HepG2 (cell line): Measurements from ENCODE around the gene MYBPC3. TPM values are rescaled to one million over a fixed set of nuclear protein-coding genes. Genes with fewer than 3 reads are reported as not detected.
"Not testable (repeated sequence)": the region's sequence is repeated elsewhere in the genome, so short reads cannot be mapped to it uniquely, and the experiment has no call there.

Experiments used
- ATAC-seq: fragments of 200-7000 bp; cut with Tn5 transposase; 3 replicates; pipeline ENCODE4 v1.9.1; 2020; ENCODE audit warnings: mild to moderate bottlenecking, moderate library complexity
- BruUV-seq: library from RNA; stranded (reverse); fragments of 400-500 nt; replicated peaks from 2 replicates; lab custom pipeline; 2021; lab: Mats Ljungman, UMichigan
- CTCF ChIA-PET: fragments of 300-600 bp; formaldehyde crosslinking; extraction: SDS; loops from one replicate; lab custom pipeline; 2021; ENCODE audit warnings: low total read pairs, inconsistent platforms, low intra/inter-chr PET ratio; lab: Yijun Ruan, JAX
- POLR2A ChIA-PET: fragments of 350-600 bp; sonication (Branson Sonifier 250); formaldehyde crosslinking; loops from one replicate; lab custom pipeline; 2020; ENCODE audit warnings: antibody characterized with exemption, inconsistent platforms; lab: Yijun Ruan, JAX
- DNase-seq: peaks from one replicate; pipeline ENCODE4 v3.0.0-alpha.2; 2015; ENCODE audit warnings: low spot score
- FAIRE-seq: peaks from 3 replicates; lab custom pipeline; 2011; peaks lifted over from hg19 to GRCh38; lab: Jason Lieb, UNC
- H2AFZ ChIP-seq: one replicate; pipeline ENCODE4 v1.6.1; 2011; ENCODE audit warnings: low read length, inconsistent platforms
- H3K27ac ChIP-seq: fragments of 300-600 bp; 3 replicates; pipeline ENCODE4 v1.8.0; 2011; ENCODE audit warnings: mixed run types, mild to moderate bottlenecking, mixed read lengths, low read length, inconsistent platforms; ENCODE audit not compliant: insufficient read depth; ENCODE audit errors: extremely low read length
- H3K27me3 ChIP-seq, 2 experiments: fragments of 200-600 bp in 1 of 2; 2 replicates in 1 of 2; 3 replicates in 1 of 2; pipeline versions ENCODE4 v1.6.0 to v1.8.0; 2011; ENCODE audit warnings: low read length in 2 of 2, mild to moderate bottlenecking in 2 of 2, moderate library complexity in 2 of 2, inconsistent platforms in 1 of 2; ENCODE audit not compliant: insufficient read depth in 2 of 2, control insufficient read depth in 1 of 2
- H3K36me3 ChIP-seq, 2 experiments: fragments of 200-600 bp in 1 of 2; replicated peaks in 1 of 2; 2 replicates in 1 of 2; 3 replicates in 1 of 2; pipeline versions ENCODE4 v1.5.1 to v1.8.0; 2011; ENCODE audit warnings: low read length in 2 of 2, inconsistent platforms in 1 of 2; ENCODE audit not compliant: insufficient read depth in 2 of 2, control insufficient read depth in 1 of 2
- H3K4me1 ChIP-seq: 2 replicates; pipeline ENCODE4 v1.5.1; 2012; ENCODE audit warnings: low read length, inconsistent platforms; ENCODE audit not compliant: insufficient read depth
- H3K4me2 ChIP-seq: 2 replicates; pipeline ENCODE4 v1.6.0; 2011; ENCODE audit warnings: low read depth, low read length, inconsistent platforms
- H3K4me3 ChIP-seq, 3 experiments: fragments of 200-600 bp in 1 of 3; sonication (generic), shearing (Covaris generic) in 1 of 3; replicated peaks in 1 of 3; 2 replicates each; pipeline ENCODE4 v1.5.1; 2011 to 2016; ENCODE audit warnings: low read length in 3 of 3, inconsistent platforms in 2 of 3, low read depth in 2 of 3, mild to moderate bottlenecking in 2 of 3, control low read depth in 1 of 3, mixed read lengths in 1 of 3; ENCODE audit not compliant: insufficient read depth in 1 of 3
- H3K79me2 ChIP-seq: one replicate; pipeline ENCODE4 v1.6.1; 2011; ENCODE audit warnings: low read length, inconsistent platforms; ENCODE audit not compliant: insufficient read depth
- H3K9ac ChIP-seq: 2 replicates; pipeline ENCODE4 v1.6.0; 2011; ENCODE audit warnings: mild to moderate bottlenecking, low read depth, low read length, inconsistent platforms; ENCODE audit not compliant: insufficient read depth
- H3K9me3 ChIP-seq: 2 replicates; pipeline ENCODE4 v1.5.1; 2012; ENCODE audit warnings: mild to moderate bottlenecking, low read length
- H4K20me1 ChIP-seq: 2 replicates; pipeline ENCODE4 v1.6.0; 2011; ENCODE audit warnings: inconsistent platforms, mild to moderate bottlenecking, low read length, moderate library complexity; ENCODE audit not compliant: insufficient read depth
- HNF1B ChIP-seq: sonication (generic); formaldehyde crosslinking; IDR thresholded peaks from 2 replicates; pipeline ENCODE4 v1.5.1; 2020; ENCODE audit warnings: mild to moderate bottlenecking, moderate library complexity, missing genetic modification reagents
- MAFK ChIP-seq, 2 experiments: IDR thresholded peaks in 1 of 2; conservative IDR thresholded peaks in 1 of 2; 2 replicates each; pipeline ENCODE4 v1.6.1; 2011; ENCODE audit warnings: improper control_type of control experiment in 2 of 2, low read length in 2 of 2
- ZMYM4 ChIP-seq: sonication (generic); formaldehyde crosslinking; IDR thresholded peaks from 2 replicates; pipeline ENCODE4 v1.8.1; 2023; ENCODE audit warnings: mild to moderate bottlenecking, missing genetic modification reagents
- WGBS: methylation state at CpG from one replicate; pipeline ENCODE4 v1.1.6; 2017; ENCODE audit warnings: low lambda C conversion rate; 5-methylcytosine and 5-hydroxymethylcytosine counted together
- in situ Hi-C: cut with HindIII; loops from 2 replicates; pipeline ENCODE4 v1.10.0; 2017; ENCODE audit warnings: low pct_unique_long_range_greater_than_20kb; ENCODE audit not compliant: extremely low pct_ligation_motif_present
- intact Hi-C: fragments of 100-400 bp; cut with micrococcal nuclease; formaldehyde crosslinking; loops from one replicate; pipeline ENCODE4 v1.10.0; 2022; ENCODE audit not compliant: unreplicated experiment
- polyA plus RNA-seq, 8 experiments: library from polyadenylated mRNA; depleted of rRNA in 3 of 8; stranded (reverse) in 7 of 8; unstranded in 1 of 8; fragments of >200 nt; fragmentation: Illumina TruSeq in 4 of 8; extraction: Trizol in 4 of 8; gene quantifications; 2 replicates each; pipeline versions ENCODE4 v1.2.1 to v1.2.3, GENCODE V29; 2011 to 2016; ENCODE audit warnings: low read depth in 4 of 8, missing spikeins in 1 of 8, mixed read lengths in 1 of 8; ENCODE audit not compliant: insufficient read depth in 1 of 8
- total RNA-seq, 5 experiments: library from RNA; depleted of rRNA; stranded (reverse); fragments of >200 nt; fragmentation: Illumina TruSeq; extraction: Trizol; gene quantifications; 2 replicates each; pipeline ENCODE4 v1.2.3, GENCODE V29; 2016; ENCODE audit warnings: low read depth in 1 of 5
- TF ChIP-seq, protein P1 (sequence below): sonication (generic); formaldehyde crosslinking; IDR thresholded peaks from 2 replicates; pipeline ENCODE4 v1.4.0; 2020; ENCODE audit warnings: missing genetic modification reagents, borderline replicate concordance

Gene MYBPC3
- total and polyA plus RNA-seq, 2 of the 13 experiments (the other 11 are each of a cell fraction or from before 2014, with no cell fraction given), result not detected

DNA sequence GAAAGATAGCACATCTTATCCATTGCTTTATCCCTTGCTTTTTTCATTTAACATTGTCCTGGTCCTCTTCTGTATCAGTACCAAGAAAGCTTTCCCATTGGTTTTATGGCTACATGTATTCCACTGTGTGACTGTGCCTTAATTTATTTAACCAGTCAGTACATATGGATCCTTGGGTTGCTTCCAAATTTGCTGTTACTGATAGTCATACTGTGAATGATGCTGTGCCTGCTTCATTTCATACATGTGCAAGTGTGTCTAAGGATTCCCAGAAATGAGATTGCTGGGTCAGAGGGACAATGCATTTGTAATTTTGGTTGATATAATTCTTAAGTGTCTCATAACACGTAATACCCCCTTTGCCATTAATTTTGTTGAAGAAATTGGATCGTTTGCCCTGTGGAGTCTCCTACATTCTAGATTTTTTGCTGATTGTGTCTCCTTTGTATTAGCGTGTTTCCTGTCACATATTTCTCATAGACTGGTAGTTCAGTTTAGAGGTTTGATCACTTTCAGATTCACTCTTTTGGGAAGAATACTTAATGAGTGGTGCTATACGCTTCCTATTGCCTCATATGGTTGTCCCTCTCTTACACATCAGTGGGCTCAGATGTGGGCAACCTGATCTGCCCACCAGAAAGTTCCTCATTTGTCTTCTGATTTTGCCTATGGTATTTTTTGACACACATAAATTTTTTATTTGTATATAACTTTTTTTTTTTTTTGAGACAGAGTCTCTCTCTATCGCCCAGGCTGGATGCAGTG lies 35.3 kb downstream of the MYBPC3 start:
- no peak for FAIRE-seq
- intact Hi-C loops, result no loop called here
- in situ Hi-C loops, result no loop called here
- Histone ChIP-seq H3K9ac (no peak overlapping the region), H3K4me2 (no peak overlapping the region), H3K27ac (no peak overlapping the region), H4K20me1 (no peaks in the 10 kb centered on the region), H3K79me2 (no peaks in the 10 kb centered on the region), H3K4me3 (no peak overlapping the region), H3K27me3 (no peaks in the 10 kb centered on the region), H3K4me1 (no peaks in the 10 kb centered on the region), H2AFZ (no peak overlapping the region), H3K36me3 (peaks cover 4 to 36% of the 10 kb centered on the region in 2 experiments; a peak in 4 of 5 replicates), H3K9me3 (no peaks in the 10 kb centered on the region)
- POLR2A ChIA-PET, result no interaction called here
- ATAC-seq, result no peak
- 95% methylated on average over 5 of the region's 5 CpGs for WGBS
- TF ChIP-seq HNF1B, result no peak
- TF ChIP-seq ZMYM4, result no peak
- TF ChIP-seq, protein P1, sequence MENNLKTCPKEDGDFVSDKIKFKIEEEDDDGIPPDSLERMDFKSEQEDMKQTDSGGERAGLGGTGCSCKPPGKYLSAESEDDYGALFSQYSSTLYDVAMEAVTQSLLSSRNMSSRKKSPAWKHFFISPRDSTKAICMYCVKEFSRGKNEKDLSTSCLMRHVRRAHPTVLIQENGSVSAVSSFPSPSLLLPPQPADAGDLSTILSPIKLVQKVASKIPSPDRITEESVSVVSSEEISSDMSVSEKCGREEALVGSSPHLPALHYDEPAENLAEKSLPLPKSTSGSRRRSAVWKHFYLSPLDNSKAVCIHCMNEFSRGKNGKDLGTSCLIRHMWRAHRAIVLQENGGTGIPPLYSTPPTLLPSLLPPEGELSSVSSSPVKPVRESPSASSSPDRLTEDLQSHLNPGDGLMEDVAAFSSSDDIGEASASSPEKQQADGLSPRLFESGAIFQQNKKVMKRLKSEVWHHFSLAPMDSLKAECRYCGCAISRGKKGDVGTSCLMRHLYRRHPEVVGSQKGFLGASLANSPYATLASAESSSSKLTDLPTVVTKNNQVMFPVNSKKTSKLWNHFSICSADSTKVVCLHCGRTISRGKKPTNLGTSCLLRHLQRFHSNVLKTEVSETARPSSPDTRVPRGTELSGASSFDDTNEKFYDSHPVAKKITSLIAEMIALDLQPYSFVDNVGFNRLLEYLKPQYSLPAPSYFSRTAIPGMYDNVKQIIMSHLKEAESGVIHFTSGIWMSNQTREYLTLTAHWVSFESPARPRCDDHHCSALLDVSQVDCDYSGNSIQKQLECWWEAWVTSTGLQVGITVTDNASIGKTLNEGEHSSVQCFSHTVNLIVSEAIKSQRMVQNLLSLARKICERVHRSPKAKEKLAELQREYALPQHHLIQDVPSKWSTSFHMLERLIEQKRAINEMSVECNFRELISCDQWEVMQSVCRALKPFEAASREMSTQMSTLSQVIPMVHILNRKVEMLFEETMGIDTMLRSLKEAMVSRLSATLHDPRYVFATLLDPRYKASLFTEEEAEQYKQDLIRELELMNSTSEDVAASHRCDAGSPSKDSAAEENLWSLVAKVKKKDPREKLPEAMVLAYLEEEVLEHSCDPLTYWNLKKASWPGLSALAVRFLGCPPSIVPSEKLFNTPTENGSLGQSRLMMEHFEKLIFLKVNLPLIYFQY, result no peak
- TF ChIP-seq MAFK (conservative IDR thresholded peaks at IDR 0.05 in 1 of 2, IDR thresholded peaks at IDR 0.05 in 1 of 2; ENCODE audit: low read length in 2 of 2), result no peak
- DNase-seq, result no peak
- BruUV-seq, result no TSS peak
- CTCF ChIA-PET, result no interaction called here

DNA sequence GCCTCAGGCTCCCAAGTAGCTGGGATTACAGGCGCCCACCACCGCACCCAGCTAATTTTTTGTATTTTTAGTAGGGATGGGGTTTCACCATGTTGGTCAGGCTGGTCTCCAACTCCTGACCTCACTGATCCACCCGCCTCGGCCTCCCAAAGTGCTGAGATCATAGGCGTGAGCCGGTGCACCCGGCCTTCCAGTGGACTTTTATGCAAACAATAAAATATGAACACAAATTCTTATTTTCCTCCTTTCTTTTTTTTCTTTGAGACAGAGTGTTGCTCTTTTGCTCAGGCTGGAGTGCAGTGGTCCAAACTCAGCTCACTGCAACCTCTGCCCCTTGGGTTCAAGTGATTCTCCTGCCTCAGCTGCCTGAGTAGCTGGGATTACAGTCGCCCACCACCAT lies 36.0 kb downstream of the MYBPC3 start:
- intact Hi-C loops, ATAC-seq, H3K4me3 ChIP-seq, H3K4me1 ChIP-seq, H3K9me3 ChIP-seq, CTCF ChIA-PET, BruUV-seq, H3K9ac ChIP-seq, H3K79me2 ChIP-seq, H3K27me3 ChIP-seq, POLR2A ChIA-PET, DNase-seq, FAIRE-seq, H3K4me2 ChIP-seq, H4K20me1 ChIP-seq, in situ Hi-C loops, H3K27ac ChIP-seq, H2AFZ ChIP-seq: not testable (repeated sequence)
- WGBS, result 97% methylated on average over 8 of the region's 8 CpGs
- peaks cover 6 to 35% of the 10 kb centered on the region in 2 experiments; a peak in 4 of 5 replicates for H3K36me3 ChIP-seq
